22Rv1 (cell line): ENCODE measurements around the gene DNAJC16.
"Not testable (repeated sequence)": the region's sequence is repeated elsewhere in the genome, so short reads cannot be mapped to it uniquely, and the experiment has no call there.

Source experiments
- H3K27ac ChIP-seq: fragments of 450-650 bp; 2 replicates; pipeline ENCODE4 v1.5.1; 2017
- CTCF ChIP-seq: fragments of 450-650 bp; IDR thresholded peaks from 2 replicates; pipeline ENCODE4 v1.5.1; 2017; ENCODE audit warnings: mild to moderate bottlenecking
- ZFX ChIP-seq: fragments of 450-650 bp; IDR thresholded peaks from 2 replicates; pipeline ENCODE4 v1.6.1; 2017; ENCODE audit warnings: antibody characterized with exemption, borderline replicate concordance

The DNAJC16 gene

GRCh38 chr1:15526490-15527339 lies at the start of gene DNAJC16:
TSS of gene DNAJC16 (plus strand) at chr1:15526848. CDS start at chr1:15529106, 2,258 bp downstream.
- TF ChIP-seq CTCF: peak; percentile 44
- no peak for TF ChIP-seq ZFX
- peak within 1 kb of the TSS; percentile 94 for H3K27ac ChIP-seq

- no peak overlapping the region for H3K27ac ChIP-seq
- TF ChIP-seq CTCF: no peak
- TF ChIP-seq ZFX: no peak
Measured at GRCh38 chr1:15476927-15477326, 49.7 kb upstream of the DNAJC16 start.

- no peak overlapping the region for H3K27ac ChIP-seq
- no peak for TF ChIP-seq CTCF
- TF ChIP-seq ZFX: no peak
Measured at GRCh38 chr1:15477646-15478212, 48.9 kb upstream of the DNAJC16 start.

GRCh38 chr1:15479654-15480347 lies 46.8 kb upstream of the DNAJC16 start:
- no peak overlapping the region for H3K27ac ChIP-seq
- TF ChIP-seq ZFX (no peak), CTCF (no peak)

GRCh38 chr1:15482455-15482854 lies 44.2 kb upstream of the DNAJC16 start:
- not testable (repeated sequence) for H3K27ac ChIP-seq

GRCh38 chr1:15482983-15483543 lies 43.6 kb upstream of the DNAJC16 start:
- not testable (repeated sequence) for H3K27ac ChIP-seq

- no peak overlapping the region for H3K27ac ChIP-seq
- TF ChIP-seq CTCF: no peak
- no peak for TF ChIP-seq ZFX
Measured at GRCh38 chr1:15483971-15484370, 42.7 kb upstream of the DNAJC16 start.

GRCh38 chr1:15484443-15484842 lies 42.2 kb upstream of the DNAJC16 start:
- H3K27ac ChIP-seq: not testable (repeated sequence)
